ENCODE measurements around the gene CYB561A3.

CYB561A3 gene

DNA sequence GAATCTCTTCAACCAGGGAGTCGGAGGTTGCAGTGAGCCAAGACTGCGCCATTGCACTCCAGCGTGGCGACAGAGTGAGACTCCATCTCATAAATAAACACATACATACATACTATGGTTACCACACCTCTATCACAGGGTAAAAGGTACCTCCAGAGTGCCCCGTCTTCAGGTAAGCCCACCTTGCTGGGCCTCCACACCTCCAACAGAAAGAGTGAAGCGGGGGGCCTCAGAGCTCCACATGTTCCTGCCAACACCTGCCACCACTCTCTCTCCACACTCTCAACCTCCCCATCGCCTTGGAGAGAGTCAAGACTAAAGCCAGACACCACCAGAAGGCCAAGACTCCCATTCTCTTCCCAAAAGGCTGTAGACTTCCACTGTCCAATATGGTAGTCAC, 56.3 kb downstream of the CYB561A3 start:
- Histone ChIP-seq H3K27ac (ENCODE audit: poor library complexity, severe bottlenecking) (no peak overlapping the region), H3K36me3 (ENCODE audit: low read depth) (peaks cover 94% of the 10 kb centered on the region), H3K4me3 (ENCODE audit: severe bottlenecking) (no peak overlapping the region), H3K9me3 (ENCODE audit: severe bottlenecking) (no peaks in the 10 kb centered on the region), H3K4me1 (ENCODE audit: insufficient read depth, poor library complexity, severe bottlenecking) (no peaks in the 10 kb centered on the region), H3K27me3 (ENCODE audit: insufficient read depth, poor library complexity, severe bottlenecking) (no peaks in the 10 kb centered on the region)
- ATAC-seq (ENCODE audit: low read depth) (no peak), DNase-seq (ENCODE audit: low spot score) (no peak)
- TF ChIP-seq, protein P1, sequence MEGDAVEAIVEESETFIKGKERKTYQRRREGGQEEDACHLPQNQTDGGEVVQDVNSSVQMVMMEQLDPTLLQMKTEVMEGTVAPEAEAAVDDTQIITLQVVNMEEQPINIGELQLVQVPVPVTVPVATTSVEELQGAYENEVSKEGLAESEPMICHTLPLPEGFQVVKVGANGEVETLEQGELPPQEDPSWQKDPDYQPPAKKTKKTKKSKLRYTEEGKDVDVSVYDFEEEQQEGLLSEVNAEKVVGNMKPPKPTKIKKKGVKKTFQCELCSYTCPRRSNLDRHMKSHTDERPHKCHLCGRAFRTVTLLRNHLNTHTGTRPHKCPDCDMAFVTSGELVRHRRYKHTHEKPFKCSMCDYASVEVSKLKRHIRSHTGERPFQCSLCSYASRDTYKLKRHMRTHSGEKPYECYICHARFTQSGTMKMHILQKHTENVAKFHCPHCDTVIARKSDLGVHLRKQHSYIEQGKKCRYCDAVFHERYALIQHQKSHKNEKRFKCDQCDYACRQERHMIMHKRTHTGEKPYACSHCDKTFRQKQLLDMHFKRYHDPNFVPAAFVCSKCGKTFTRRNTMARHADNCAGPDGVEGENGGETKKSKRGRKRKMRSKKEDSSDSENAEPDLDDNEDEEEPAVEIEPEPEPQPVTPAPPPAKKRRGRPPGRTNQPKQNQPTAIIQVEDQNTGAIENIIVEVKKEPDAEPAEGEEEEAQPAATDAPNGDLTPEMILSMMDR (IDR thresholded peaks at IDR 0.05; ENCODE audit: poor library complexity, severe bottlenecking), result no peak

DNA sequence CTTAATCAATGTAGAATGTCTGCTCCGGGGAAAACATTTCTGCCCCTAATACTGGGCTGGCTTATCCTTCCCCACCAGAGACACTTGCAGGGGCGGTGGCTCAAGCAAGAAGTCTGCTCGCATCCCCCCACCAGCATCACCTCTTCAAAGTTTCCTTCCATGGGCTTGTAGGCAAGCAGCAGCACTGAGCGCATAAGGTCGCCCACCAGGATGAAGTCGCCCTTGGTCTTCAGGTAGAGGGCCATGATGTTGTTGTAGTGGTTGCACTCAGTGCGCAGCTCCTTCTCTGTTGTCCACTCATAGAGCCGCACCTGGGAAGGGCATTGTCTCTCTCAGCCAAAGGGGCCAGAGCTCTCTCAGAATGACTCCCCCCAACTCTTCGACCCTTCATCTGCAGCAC, 58.0 kb downstream of the CYB561A3 start:
- no peaks in the 10 kb centered on the region for H3K27me3 ChIP-seq (ENCODE audit: insufficient read depth, poor library complexity, severe bottlenecking)
- H3K27ac ChIP-seq (ENCODE audit: poor library complexity, severe bottlenecking), result no peak overlapping the region
- TF ChIP-seq, protein P1 (IDR thresholded peaks at IDR 0.05; ENCODE audit: poor library complexity, severe bottlenecking), result no peak
- H3K4me1 ChIP-seq (ENCODE audit: insufficient read depth, poor library complexity, severe bottlenecking), result no peaks in the 10 kb centered on the region
- no peak for DNase-seq (ENCODE audit: low spot score)
- no peak for ATAC-seq (ENCODE audit: low read depth)
- no peak overlapping the region for H3K4me3 ChIP-seq (ENCODE audit: severe bottlenecking)
- H3K9me3 ChIP-seq (ENCODE audit: severe bottlenecking), result no peaks in the 10 kb centered on the region
- H3K36me3 ChIP-seq (ENCODE audit: low read depth), result peaks cover 84% of the 10 kb centered on the region

DNA sequence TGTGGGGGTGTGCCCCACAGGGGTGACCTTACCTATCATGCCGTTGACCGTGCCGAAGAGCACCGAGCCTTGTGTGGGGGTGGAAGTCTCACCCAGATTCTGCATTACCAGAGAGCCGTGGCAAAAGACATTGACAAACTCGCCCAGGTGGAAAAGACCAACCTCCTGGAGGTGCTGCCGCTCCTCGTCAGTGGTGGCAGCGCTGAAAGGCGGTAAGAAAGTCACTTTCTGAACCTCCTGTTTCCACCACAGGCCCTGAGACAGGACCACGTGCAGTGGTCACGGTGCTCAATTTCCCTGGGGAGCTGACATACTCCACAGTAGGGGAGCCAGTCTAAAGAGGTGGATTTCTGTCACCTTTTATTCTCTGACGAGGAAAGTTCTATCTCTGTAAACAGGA, 59.1 kb downstream of the CYB561A3 start:
- H3K4me3 ChIP-seq (ENCODE audit: severe bottlenecking), result no peak overlapping the region
- H3K4me1 ChIP-seq (ENCODE audit: insufficient read depth, poor library complexity, severe bottlenecking), result peaks cover 9% of the 10 kb centered on the region
- peaks cover 74% of the 10 kb centered on the region for H3K36me3 ChIP-seq (ENCODE audit: low read depth)
- no peaks in the 10 kb centered on the region for H3K27me3 ChIP-seq (ENCODE audit: insufficient read depth, poor library complexity, severe bottlenecking)
- TF ChIP-seq, protein P1 (IDR thresholded peaks at IDR 0.05; ENCODE audit: poor library complexity, severe bottlenecking), result no peak
- no peaks in the 10 kb centered on the region for H3K9me3 ChIP-seq (ENCODE audit: severe bottlenecking)
- H3K27ac ChIP-seq (ENCODE audit: poor library complexity, severe bottlenecking), result no peak overlapping the region
- DNase-seq (ENCODE audit: low spot score) (no peak), ATAC-seq (ENCODE audit: low read depth) (no peak)

Measured in RWPE2 (cell line).